Lower leg skin (tissue), 4 donors: ENCODE measurements around the gene ATP13A5. TPM values are rescaled to one million over a fixed set of nuclear protein-coding genes. Genes with fewer than 3 reads are reported as not detected.

Experiments used
- DNase-seq, 2 donors: peaks; one replicate each; pipeline ENCODE4 v3.0.0-alpha.2; 2019; ENCODE audit warnings: low spot score in 2 of 2
- H3K4me3 ChIP-seq: fragments of 200-600 bp; sonication (generic); 2 replicates; pipeline ENCODE4 v1.5.1; 2017; ENCODE audit warnings: mild to moderate bottlenecking, low read depth; ENCODE audit not compliant: poor library complexity, severe bottlenecking
- POLR2A ChIP-seq, 2 donors: fragments of 450-650 bp; IDR thresholded peaks; one replicate each; pipeline ENCODE4 v1.6.1; 2016 to 2017; ENCODE audit warnings: antibody characterized with exemption in 2 of 2, mild to moderate bottlenecking in 1 of 2, moderate library complexity in 1 of 2
- WGBS, 2 donors: methylation state at CpG; one replicate each; pipeline ENCODE4 v1.1.5; 2018; 5-methylcytosine and 5-hydroxymethylcytosine counted together
- intact Hi-C: fragments of 100-400 bp; cut with DNase I; formaldehyde crosslinking; loops from one replicate; pipeline ENCODE4 v1.15.0; 2023; ENCODE audit warnings: low total_unique reads
- total RNA-seq, 4 donors: library from RNA; depleted of rRNA; stranded (reverse); fragments of >200 nt; gene quantifications; one replicate each; pipeline ENCODE4 v1.1.0, GENCODE V29; 2016
- TF ChIP-seq, protein P1 (sequence below), 3 donors: fragments of 450-650 bp; IDR thresholded peaks; one replicate each; pipeline ENCODE4 v1.5.1; 2016; ENCODE audit warnings: antibody characterized with exemption in 3 of 3, mild to moderate bottlenecking in 3 of 3, moderate library complexity in 2 of 3

The ATP13A5 gene
- total RNA-seq, 4 donors from 2014 or later, result 4.4 to 9.7 (median 5.2) TPM

- WGBS, 2 donors, result 66 to 80% methylated on average over 3 of the region's 3 CpGs
- no peak for TF ChIP-seq POLR2A (IDR thresholded peaks at IDR 0.05)
- TF ChIP-seq, protein P1, sequence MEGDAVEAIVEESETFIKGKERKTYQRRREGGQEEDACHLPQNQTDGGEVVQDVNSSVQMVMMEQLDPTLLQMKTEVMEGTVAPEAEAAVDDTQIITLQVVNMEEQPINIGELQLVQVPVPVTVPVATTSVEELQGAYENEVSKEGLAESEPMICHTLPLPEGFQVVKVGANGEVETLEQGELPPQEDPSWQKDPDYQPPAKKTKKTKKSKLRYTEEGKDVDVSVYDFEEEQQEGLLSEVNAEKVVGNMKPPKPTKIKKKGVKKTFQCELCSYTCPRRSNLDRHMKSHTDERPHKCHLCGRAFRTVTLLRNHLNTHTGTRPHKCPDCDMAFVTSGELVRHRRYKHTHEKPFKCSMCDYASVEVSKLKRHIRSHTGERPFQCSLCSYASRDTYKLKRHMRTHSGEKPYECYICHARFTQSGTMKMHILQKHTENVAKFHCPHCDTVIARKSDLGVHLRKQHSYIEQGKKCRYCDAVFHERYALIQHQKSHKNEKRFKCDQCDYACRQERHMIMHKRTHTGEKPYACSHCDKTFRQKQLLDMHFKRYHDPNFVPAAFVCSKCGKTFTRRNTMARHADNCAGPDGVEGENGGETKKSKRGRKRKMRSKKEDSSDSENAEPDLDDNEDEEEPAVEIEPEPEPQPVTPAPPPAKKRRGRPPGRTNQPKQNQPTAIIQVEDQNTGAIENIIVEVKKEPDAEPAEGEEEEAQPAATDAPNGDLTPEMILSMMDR (IDR thresholded peaks at IDR 0.05), result no peak
- no peak for DNase-seq
- intact Hi-C loops, result no loop called here
- no peak overlapping the region for H3K4me3 ChIP-seq
These were observed 47.9 kb downstream of the ATP13A5 start for GRCh38 chr3:193330555-193331204.

GRCh38 chr3:193317682-193318300, 60.8 kb downstream of the ATP13A5 start:
- WGBS, 2 donors, result 43 to 56% methylated on average over 2 of the region's 2 CpGs
- intact Hi-C loops, result no loop called here
- no peak overlapping the region for H3K4me3 ChIP-seq

GRCh38 chr3:193314161-193314560, 64.4 kb downstream of the ATP13A5 start:
- WGBS, 2 donors, result 88 to 89% methylated on average over 3 of the region's 3 CpGs
- TF ChIP-seq, protein P1 (IDR thresholded peaks at IDR 0.05), result no peak
- TF ChIP-seq POLR2A (IDR thresholded peaks at IDR 0.05), result no peak
- intact Hi-C loops, result no loop called here
- DNase-seq, result no peak
- H3K4me3 ChIP-seq, result no peak overlapping the region

More at GRCh38 chr3:193317682-193318300, 60.8 kb downstream of the ATP13A5 start:
- no peak for TF ChIP-seq POLR2A (IDR thresholded peaks at IDR 0.05)
- TF ChIP-seq, protein P1 (IDR thresholded peaks at IDR 0.05), result no peak
- no peak for DNase-seq

DNA sequence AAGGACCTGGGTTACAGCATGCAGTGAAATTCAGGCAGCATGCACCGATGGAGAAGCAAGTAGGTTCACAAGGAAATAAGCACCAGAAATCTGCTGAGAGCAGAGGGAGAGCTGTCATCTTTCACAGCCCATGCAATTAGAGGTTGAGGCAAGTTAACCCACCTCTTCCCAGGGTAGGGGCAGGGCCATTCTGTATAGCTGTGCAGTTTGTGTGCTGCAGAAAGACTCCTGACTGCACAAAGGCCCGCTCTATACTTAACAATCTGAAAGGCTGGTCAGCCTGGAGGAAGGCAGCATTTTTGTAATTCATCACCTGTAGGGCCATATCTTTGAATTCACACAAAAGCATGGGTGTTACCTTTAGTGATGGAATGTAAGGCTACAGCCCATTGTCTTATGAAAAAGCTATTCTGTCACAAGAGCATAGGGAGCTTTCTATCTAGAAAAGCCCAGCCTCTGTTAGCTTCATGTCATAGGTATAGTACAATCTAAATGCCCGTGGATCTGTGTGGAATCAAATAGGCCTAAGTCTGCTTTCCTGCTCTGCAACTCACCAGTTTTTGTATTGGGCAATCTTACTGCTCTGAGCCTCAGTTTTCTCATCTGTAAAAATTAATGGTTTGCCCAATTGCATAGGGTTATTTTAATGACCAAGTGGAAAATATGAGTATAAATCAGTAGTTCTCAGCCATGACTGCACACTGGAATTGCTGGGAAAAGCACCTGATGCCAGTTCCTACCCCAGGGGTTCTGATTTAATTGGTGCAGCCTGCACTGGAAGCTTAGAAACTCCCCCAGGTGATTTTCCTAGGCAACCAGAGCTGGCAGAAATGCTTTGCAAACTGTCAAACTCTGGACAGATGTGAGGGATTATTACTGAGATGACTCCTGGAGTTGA, 65.2 kb downstream of the ATP13A5 start:
- WGBS, 2 donors, result 88 to 91% methylated on average over 3 of the region's 3 CpGs
- DNase-seq, result no peak
- intact Hi-C loops, result no loop called here
- TF ChIP-seq, protein P1 (IDR thresholded peaks at IDR 0.05), result no peak
- no peak for TF ChIP-seq POLR2A (IDR thresholded peaks at IDR 0.05)
- no peak overlapping the region for H3K4me3 ChIP-seq

DNA sequence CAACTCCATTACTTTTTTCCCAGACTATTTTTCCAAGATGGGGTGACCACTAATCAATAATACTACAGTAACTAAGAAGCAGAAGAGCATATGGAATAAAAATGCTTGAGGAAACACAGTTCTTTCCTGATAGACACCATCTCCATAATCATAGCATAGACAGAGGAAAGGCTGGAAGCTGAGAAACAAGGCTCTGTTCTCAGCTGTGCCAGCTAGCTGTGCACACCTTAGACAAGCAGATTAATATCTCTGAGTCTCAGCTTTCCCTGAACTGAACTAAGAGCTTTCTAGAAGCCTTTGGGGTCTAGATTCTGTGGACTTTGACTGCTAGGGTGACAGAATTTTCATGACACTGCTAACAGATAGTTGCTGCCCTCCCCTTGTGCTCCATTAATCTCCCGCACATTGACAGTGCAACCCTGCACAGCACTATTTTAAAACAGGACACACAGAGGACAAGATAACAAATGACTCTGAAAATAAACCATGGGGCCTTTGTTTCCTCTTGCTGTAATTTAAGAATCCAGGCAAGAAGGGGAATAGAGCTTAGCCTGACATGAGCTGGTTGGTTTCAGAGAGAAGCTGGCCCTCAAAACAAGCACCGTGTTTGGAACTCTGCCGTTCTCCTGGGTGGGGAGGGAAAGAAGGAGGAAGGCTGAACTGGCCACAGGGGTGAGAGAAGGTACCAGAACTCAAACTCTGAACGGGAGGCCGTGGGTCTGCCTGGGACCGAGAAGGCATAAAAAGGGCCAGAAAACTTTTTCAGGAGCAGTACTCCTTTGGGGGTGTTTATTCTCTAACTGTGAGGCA, 67.4 kb downstream of the ATP13A5 start:
- no peak overlapping the region for H3K4me3 ChIP-seq
- TF ChIP-seq, protein P1 (IDR thresholded peaks at IDR 0.05), result no peak
- TF ChIP-seq POLR2A (IDR thresholded peaks at IDR 0.05), result no peak
- DNase-seq, result no peak
- intact Hi-C loops, result no loop called here
- 70 to 74% methylated on average over 6 of the region's 6 CpGs for WGBS, 2 donors
